NCI-H526 treated with DMSO at 0.1 percent for 48 hours (cell line): Measurements from ENCODE around the gene RANBP3.
"Not testable (repeated sequence)": the region's sequence is repeated elsewhere in the genome, so short reads cannot be mapped to it uniquely, and the experiment has no call there.

ENCODE experiments used
- DNase-seq: peaks from one replicate; lab custom pipeline; 2025; lab: John Stamatoyannopoulos, UW

RANBP3 gene

GRCh38 chr19:5883157-5883873 lies 94.6 kb downstream of the RANBP3 start:
- not testable (repeated sequence) for DNase-seq

DNA sequence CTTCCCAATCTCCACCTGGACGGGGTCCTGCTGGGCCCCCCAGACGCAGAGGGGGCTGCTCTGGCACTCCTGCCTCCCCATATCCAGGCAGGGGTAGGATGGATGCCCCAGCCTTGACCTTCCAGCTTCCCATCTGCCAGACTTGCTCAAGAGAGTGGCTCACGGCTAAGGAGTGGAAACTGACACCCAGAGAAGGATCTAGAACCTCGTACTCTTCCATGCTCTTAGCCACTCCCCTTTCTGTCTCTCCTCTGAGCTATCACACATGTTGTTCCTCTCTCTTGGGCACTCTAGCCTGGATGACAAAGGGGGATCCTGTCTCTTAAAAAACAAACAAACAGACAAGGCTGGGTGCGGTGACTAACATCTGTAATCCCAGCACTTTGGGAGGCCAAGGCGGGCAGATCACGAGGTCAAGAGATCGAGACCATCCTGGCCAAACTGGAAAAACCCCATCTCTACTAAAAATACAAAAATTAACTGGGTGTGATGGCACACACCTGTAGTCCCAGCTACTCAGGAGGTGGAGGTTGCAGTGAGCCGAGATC lies 95.4 kb downstream of the RANBP3 start:
- DNase-seq, result no peak

DNA sequence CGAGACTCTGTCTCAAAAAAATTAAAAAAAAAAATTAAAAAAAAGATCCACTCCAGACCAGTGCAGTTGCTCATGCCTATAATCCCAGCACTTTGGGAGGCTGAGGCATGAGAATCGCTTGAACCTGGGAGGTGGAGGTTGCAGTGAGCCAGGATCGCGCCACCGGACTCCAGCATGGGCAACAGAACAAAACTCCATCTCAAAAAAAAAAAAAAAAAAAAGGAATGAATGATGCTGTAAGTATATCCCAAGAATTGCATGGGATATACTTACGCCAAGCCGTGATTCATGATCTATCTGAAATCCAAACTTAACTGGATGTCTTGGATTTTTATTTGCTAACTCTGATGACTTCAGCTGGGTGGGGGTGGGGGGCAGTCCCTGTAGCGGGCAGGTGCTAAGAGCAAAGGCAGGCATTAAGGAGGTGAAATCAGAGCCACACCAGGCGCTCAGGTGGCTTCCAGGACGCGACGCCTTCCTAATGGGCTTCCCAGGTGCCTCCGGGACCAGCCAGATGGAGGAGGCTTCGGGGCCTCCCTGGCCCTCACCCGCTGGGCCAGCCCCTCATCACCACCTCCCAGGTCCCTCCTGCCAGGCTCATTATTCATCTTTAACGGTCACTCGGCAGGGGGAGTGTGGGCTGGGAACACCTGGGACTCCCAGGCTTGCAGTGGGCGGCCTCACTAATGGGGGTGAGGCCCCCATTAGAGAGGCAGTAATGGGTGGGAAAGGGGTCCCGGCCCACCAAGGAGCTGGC lies 96.2 kb downstream of the RANBP3 start:
- DNase-seq, result no peak

GRCh38 chr19:5880604-5881078 lies 97.3 kb downstream of the RANBP3 start:
- DNase-seq, result no peak

- DNase-seq, result no peak
Observed at GRCh38 chr19:5880196-5880595, 97.7 kb downstream of the RANBP3 start.

- DNase-seq, result no peak
Observed at GRCh38 chr19:5877882-5878281, 100.1 kb downstream of the RANBP3 start.

DNA sequence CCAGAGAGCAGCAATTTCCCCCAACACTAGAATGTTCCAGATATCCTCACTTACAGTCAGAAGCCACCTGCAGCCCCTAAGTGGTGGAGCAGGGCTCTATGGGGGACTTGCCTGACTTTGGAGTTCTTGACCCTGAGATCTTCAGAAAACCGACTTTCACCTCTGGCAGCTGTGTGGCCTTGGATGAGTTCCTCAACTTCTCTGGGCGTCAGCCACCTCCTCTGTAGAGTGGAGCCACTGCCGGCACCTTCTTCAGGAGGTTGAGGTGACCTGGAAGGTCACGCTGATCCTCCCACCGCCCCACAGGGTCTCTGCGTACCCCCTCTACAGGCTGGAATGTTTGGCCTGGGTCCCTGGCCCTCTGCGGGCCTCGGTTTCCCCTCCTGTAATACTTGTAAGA lies 100.5 kb downstream of the RANBP3 start:
- DNase-seq, result no peak

GRCh38 chr19:5874496-5874895 lies 103.4 kb downstream of the RANBP3 start:
- not testable (repeated sequence) for DNase-seq

- no peak for DNase-seq
Observed at GRCh38 chr19:5873617-5874199, 104.2 kb downstream of the RANBP3 start.

DNA sequence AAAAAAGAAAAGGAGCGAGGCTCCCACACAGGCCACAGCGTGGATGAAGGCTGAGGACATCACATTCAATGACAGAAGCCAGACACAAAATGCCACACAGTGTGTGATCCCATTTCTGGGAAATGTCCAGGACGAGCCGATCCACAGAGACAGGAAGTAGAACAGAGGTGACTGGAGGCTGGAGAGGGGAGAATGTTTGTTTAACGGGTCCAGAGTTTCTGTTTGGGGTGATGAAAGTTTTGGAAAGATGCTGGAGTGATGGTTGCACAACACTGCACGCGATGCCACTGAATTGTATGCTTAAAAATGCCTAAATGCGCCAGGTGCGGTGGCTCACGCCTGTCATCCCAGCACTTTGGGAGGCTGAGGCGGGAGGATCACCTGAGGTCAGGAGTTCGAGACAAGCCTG lies 107.0 kb downstream of the RANBP3 start:
- DNase-seq, result no peak

GRCh38 chr19:5867201-5868136 lies 110.5 kb downstream of the RANBP3 start:
- no peak for DNase-seq
